Liver (tissue), 9 donors: Measurements from ENCODE around the gene RASSF10. TPM values are rescaled to one million over a fixed set of nuclear protein-coding genes. Genes with fewer than 3 reads are reported as not detected.

Experiments
- DNase-seq: peaks from one replicate; pipeline ENCODE4 v3.0.0-alpha.2; 2017; ENCODE audit warnings: low spot score
- H3K27ac ChIP-seq, 2 donors: one replicate each; pipeline ENCODE4 v1.7.0; 2013; ENCODE audit warnings: inconsistent platforms in 2 of 2, low read length in 2 of 2, control low read depth in 1 of 2, low read depth in 1 of 2, mild to moderate bottlenecking in 1 of 2
- H3K27me3 ChIP-seq, 4 donors: one replicate each; pipeline versions ENCODE4 v1.6.1 to v1.7.0; 2013; ENCODE audit warnings: low read length in 3 of 4, inconsistent platforms in 1 of 4, mild to moderate bottlenecking in 1 of 4, moderate library complexity in 1 of 4; ENCODE audit not compliant: control insufficient read depth in 4 of 4, insufficient read depth in 4 of 4
- H3K36me3 ChIP-seq, 4 donors: one replicate each; pipeline versions ENCODE4 v1.6.1 to v1.7.0; 2013; ENCODE audit warnings: low read length in 3 of 4, mild to moderate bottlenecking in 3 of 4, low read depth in 1 of 4, moderate library complexity in 1 of 4; ENCODE audit not compliant: control insufficient read depth in 4 of 4, insufficient read depth in 3 of 4
- H3K4me1 ChIP-seq, 4 donors: one replicate each; pipeline versions ENCODE4 v1.6.1 to v1.7.0; 2013; ENCODE audit warnings: low read length in 3 of 4, mild to moderate bottlenecking in 3 of 4, moderate library complexity in 1 of 4; ENCODE audit not compliant: control insufficient read depth in 4 of 4, insufficient read depth in 4 of 4
- H3K4me3 ChIP-seq, 3 donors: one replicate each; pipeline versions ENCODE4 v1.6.1 to v1.7.0; 2013; ENCODE audit warnings: low read length in 3 of 3, control low read depth in 1 of 3, low read depth in 1 of 3, mild to moderate bottlenecking in 1 of 3
- H3K9ac ChIP-seq, 2 donors: one replicate each; pipeline ENCODE4 v1.7.0; 2013; ENCODE audit warnings: low read length in 2 of 2, mild to moderate bottlenecking in 2 of 2, moderate library complexity in 2 of 2, control low read depth in 1 of 2, low read depth in 1 of 2
- H3K9me3 ChIP-seq, 4 donors: one replicate each; pipeline versions ENCODE4 v1.6.1 to v1.7.0; 2013; ENCODE audit warnings: low read length in 3 of 4; ENCODE audit not compliant: control insufficient read depth in 4 of 4
- ATF3 ChIP-seq: IDR thresholded peaks from 2 replicates; pipeline ENCODE4 v1.6.1; 2016; ENCODE audit warnings: antibody characterized with exemption
- FOXA1 ChIP-seq: IDR thresholded peaks from 2 replicates; pipeline ENCODE4 v1.6.1; 2016; ENCODE audit warnings: antibody characterized with exemption
- FOXA2 ChIP-seq: IDR thresholded peaks from 2 replicates; pipeline ENCODE4 v1.6.1; 2016; ENCODE audit warnings: antibody characterized with exemption
- GABPA ChIP-seq, 2 donors: IDR thresholded peaks in 1 of 2; conservative IDR thresholded peaks in 1 of 2; 2 replicates each; pipeline ENCODE4 v1.6.1; 2016; ENCODE audit warnings: antibody characterized with exemption in 2 of 2, mild to moderate bottlenecking in 1 of 2, moderate library complexity in 1 of 2
- HNF4A ChIP-seq, 2 donors: conservative IDR thresholded peaks; 2 replicates each; pipeline ENCODE4 v1.6.1; 2016; ENCODE audit warnings: antibody characterized with exemption in 2 of 2, mild to moderate bottlenecking in 2 of 2
- HNF4G ChIP-seq: IDR thresholded peaks from 2 replicates; pipeline ENCODE4 v1.6.1; 2016; ENCODE audit warnings: antibody characterized with exemption
- JUND ChIP-seq, 2 donors: IDR thresholded peaks; 2 replicates each; pipeline ENCODE4 v1.6.1; 2016; ENCODE audit warnings: antibody characterized with exemption in 2 of 2
- RAD21 ChIP-seq, 2 donors: IDR thresholded peaks; 2 replicates each; pipeline ENCODE4 v1.6.1; 2016; ENCODE audit warnings: antibody characterized with exemption in 2 of 2, mild to moderate bottlenecking in 2 of 2
- REST ChIP-seq: IDR thresholded peaks from 2 replicates; pipeline ENCODE4 v1.6.1; 2016; ENCODE audit warnings: antibody characterized with exemption, mild to moderate bottlenecking
- RXRA ChIP-seq, 2 donors: IDR thresholded peaks; 2 replicates each; pipeline ENCODE4 v1.6.1; 2017 to 2018; ENCODE audit warnings: antibody characterized with exemption in 2 of 2, mild to moderate bottlenecking in 1 of 2
- SP1 ChIP-seq: IDR thresholded peaks from 2 replicates; pipeline ENCODE4 v1.6.1; 2018; ENCODE audit warnings: antibody characterized with exemption, mild to moderate bottlenecking
- YY1 ChIP-seq: IDR thresholded peaks from 2 replicates; pipeline ENCODE4 v1.6.1; 2016; ENCODE audit warnings: antibody characterized with exemption, mild to moderate bottlenecking
- ZBTB33 ChIP-seq: IDR thresholded peaks from 2 replicates; pipeline ENCODE4 v1.6.1; 2016; ENCODE audit warnings: antibody characterized with exemption
- WGBS: extraction: QIAGEN DNeasy Blood & Tissue Kit; methylation state at CpG from one replicate; pipeline ENCODE4 v1.1.7; 2013; 5-methylcytosine and 5-hydroxymethylcytosine counted together
- polyA plus RNA-seq, 2 donors: library from polyadenylated mRNA; stranded (reverse) in 1 of 2; unstranded in 1 of 2; fragments of 200-250 nt in 1 of 2; fragments of >200 nt in 1 of 2; fragmentation: Nextera tagmentation in 1 of 2; extraction: Ambion mirVana in 1 of 2; gene quantifications; one replicate each; pipeline versions ENCODE4 v1.2.1 to v1.2.3, GENCODE V29; 2013 to 2015
- total RNA-seq, 2 donors: library from RNA; depleted of rRNA; stranded (reverse); fragments of >200 nt; gene quantifications; one replicate each; pipeline ENCODE4 v1.2.3, GENCODE V29; 2014
- TF ChIP-seq, protein P1 (sequence below): fragments of 150-350 bp; IDR thresholded peaks from 2 replicates; pipeline ENCODE4 v1.5.1; 2017; ENCODE audit warnings: improper control_type of control experiment, low read depth, low read length; ENCODE audit not compliant: missing input control
- donor health status: healthy.
- donor health status: healthy.
- donor health status: healthy.
- donor health status: healthy.
- donor health status: healthy.

RASSF10 gene
- total and polyA plus RNA-seq, 4 donors = 0.03 to 1.9 (median 0.08) TPM; not detected in 1

DNA sequence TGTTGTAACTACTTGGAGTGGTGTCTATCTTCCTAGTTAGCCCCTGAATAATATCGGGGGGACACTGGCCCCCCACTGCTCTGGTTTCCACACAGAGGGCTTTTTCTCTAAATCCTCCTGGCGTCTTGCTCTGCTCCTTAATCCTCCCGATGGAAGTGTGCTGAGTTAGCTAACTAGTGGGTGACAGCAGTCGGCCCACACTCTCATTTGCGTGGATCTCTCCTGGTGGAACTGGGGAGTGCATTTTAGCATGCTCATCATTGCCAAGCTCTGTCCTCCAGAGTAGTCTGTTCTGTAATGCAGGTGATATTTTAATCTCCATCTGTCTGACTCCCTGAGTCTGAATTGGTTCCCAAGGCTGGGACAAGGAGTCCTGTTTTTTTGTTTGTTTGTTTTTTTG is 46.1 kb upstream of the RASSF10 start:
- DNase-seq = no peak
- Histone ChIP-seq H3K27ac (no peak overlapping the region), H3K27me3 (no peaks in the 10 kb centered on the region), H3K9ac (no peak overlapping the region), H3K36me3 (no peaks in the 10 kb centered on the region), H3K9me3 (no peaks in the 10 kb centered on the region), H3K4me3 (no peak overlapping the region), H3K4me1 (peaks cover 0 to 3% (median 0%) of the 10 kb centered on the region in 4 donors)
- no peak for TF ChIP-seq REST
- TF ChIP-seq FOXA2 = no peak
- TF ChIP-seq YY1 = no peak
- no peak for TF ChIP-seq JUND (IDR thresholded peaks at IDR 0.05)
- no peak for TF ChIP-seq HNF4G
- no peak for TF ChIP-seq ATF3
- TF ChIP-seq HNF4A (conservative IDR thresholded peaks at IDR 0.05) = no peak
- no peak for TF ChIP-seq RXRA (IDR thresholded peaks at IDR 0.05)
- no peak for TF ChIP-seq SP1
- TF ChIP-seq FOXA1 = no peak
- TF ChIP-seq, protein P1, sequence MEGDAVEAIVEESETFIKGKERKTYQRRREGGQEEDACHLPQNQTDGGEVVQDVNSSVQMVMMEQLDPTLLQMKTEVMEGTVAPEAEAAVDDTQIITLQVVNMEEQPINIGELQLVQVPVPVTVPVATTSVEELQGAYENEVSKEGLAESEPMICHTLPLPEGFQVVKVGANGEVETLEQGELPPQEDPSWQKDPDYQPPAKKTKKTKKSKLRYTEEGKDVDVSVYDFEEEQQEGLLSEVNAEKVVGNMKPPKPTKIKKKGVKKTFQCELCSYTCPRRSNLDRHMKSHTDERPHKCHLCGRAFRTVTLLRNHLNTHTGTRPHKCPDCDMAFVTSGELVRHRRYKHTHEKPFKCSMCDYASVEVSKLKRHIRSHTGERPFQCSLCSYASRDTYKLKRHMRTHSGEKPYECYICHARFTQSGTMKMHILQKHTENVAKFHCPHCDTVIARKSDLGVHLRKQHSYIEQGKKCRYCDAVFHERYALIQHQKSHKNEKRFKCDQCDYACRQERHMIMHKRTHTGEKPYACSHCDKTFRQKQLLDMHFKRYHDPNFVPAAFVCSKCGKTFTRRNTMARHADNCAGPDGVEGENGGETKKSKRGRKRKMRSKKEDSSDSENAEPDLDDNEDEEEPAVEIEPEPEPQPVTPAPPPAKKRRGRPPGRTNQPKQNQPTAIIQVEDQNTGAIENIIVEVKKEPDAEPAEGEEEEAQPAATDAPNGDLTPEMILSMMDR = no peak
- no peak for TF ChIP-seq ZBTB33
- no peak for TF ChIP-seq GABPA (IDR thresholded peaks at IDR 0.05 in 1 of 2, conservative IDR thresholded peaks at IDR 0.05 in 1 of 2)
- 83% methylated on average over 5 of the region's 5 CpGs for WGBS

DNA sequence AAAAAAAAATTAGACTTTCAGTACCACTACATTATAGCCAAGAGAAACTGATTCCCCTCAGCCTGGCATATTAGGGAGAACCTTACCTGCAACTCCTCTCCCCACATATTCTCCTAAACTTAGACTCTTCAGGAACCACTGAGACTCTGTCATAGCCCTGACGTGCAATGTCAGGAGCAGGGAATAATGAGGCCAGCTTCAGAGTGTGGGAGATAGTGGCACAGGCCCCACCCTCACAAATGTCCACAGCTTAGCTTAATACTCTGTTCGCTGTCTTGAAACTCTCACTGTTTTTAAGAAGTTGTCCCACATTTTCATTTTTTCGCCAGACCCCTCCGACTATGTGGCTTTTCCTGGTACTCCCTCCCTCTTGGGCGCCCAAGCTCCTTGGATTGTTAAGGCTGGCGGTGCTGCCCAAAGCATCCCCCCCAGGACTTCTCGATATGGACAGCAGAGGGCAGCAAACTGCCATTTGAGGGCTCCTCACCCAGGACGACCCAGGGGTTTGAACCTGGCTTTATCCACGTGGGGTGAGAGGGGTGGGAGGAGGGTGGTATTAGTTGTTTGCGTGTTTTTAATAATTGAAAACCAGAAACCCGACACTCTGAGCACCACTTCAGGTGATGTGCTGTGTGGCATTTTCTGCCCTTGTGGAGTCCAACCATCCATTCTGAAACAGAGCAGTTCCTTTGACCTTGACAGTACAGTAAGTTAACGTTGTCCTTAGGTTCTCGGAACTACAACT is 45.2 kb upstream of the RASSF10 start:
- Histone ChIP-seq H3K36me3 (no peaks in the 10 kb centered on the region), H3K4me3 (no peak overlapping the region), H3K9me3 (no peaks in the 10 kb centered on the region), H3K27ac (no peak overlapping the region), H3K9ac (no peak overlapping the region), H3K4me1 (peaks cover 0 to 3% (median 0%) of the 10 kb centered on the region in 4 donors), H3K27me3 (no peaks in the 10 kb centered on the region)
- peak; percentile 66 for DNase-seq
- TF ChIP-seq RAD21 (IDR thresholded peaks at IDR 0.05) (peak; percentile 96 to 98), GABPA (IDR thresholded peaks at IDR 0.05 in 1 of 2, conservative IDR thresholded peaks at IDR 0.05 in 1 of 2) (no peak), HNF4A (conservative IDR thresholded peaks at IDR 0.05) (no peak), RXRA (IDR thresholded peaks at IDR 0.05) (peak in 1 of 2 donors; percentile 36)
- TF ChIP-seq, protein P1 = peak; percentile 81
- 14% methylated on average over 13 of the region's 13 CpGs for whole genome bisulfite sequencing
